Left lung (tissue), 10 donors: ENCODE results near the gene WDR37. TPM values are rescaled to one million over a fixed set of nuclear protein-coding genes. Genes with fewer than 3 reads are reported as not detected.

Source experiments
- ATAC-seq: fragments of 200-7000 bp; cut with Tn5 transposase; one replicate; pipeline ENCODE4 v1.9.1; 2020; ENCODE audit warnings: moderate library complexity
- DNase-seq, 4 donors: peaks; one replicate each; pipeline ENCODE4 v3.0.0-alpha.2; 2013 to 2020
- H3K27ac ChIP-seq, 2 donors: fragments of 200-600 bp; sonication (generic) in 1 of 2; one replicate each; pipeline versions ENCODE4 v1.5.0 to v1.8.0; 2020 to 2021
- H3K27me3 ChIP-seq, 2 donors: fragments of 200-600 bp; sonication (generic) in 1 of 2; one replicate each; pipeline versions ENCODE4 v1.5.0 to v1.8.0; 2020 to 2021
- H3K36me3 ChIP-seq, 2 donors: fragments of 200-600 bp; sonication (generic) in 1 of 2; one replicate each; pipeline versions ENCODE4 v1.5.0 to v1.8.0; 2020 to 2021
- H3K4me1 ChIP-seq, 2 donors: fragments of 200-600 bp; one replicate each; pipeline ENCODE4 v1.8.0; 2021
- H3K4me3 ChIP-seq, 2 donors: fragments of 200-600 bp; sonication (generic) in 1 of 2; one replicate each; pipeline versions ENCODE4 v1.5.0 to v1.8.0; 2020 to 2021; ENCODE audit warnings: mild to moderate bottlenecking in 1 of 2
- H3K9me3 ChIP-seq, 2 donors: fragments of 200-600 bp; sonication (generic) in 1 of 2; one replicate each; pipeline versions ENCODE4 v1.5.0 to v1.8.0; 2020 to 2021
- intact Hi-C, 2 donors: fragments of 100-400 bp; cut with DNase I; formaldehyde crosslinking; loops; one replicate each; pipeline versions ENCODE4 v1.11.2 to v1.14.2; 2022
- polyA plus RNA-seq, 6 donors: library from polyadenylated mRNA; unstranded; fragments of 120-200 nt; gene quantifications; one replicate each; pipeline ENCODE4 v1.2.1, GENCODE V29; 2013; ENCODE audit not compliant: insufficient read length in 6 of 6
- total RNA-seq, 2 donors: library from RNA; stranded (reverse); fragmentation: NEBNext Ultra II Directional; extraction: Animal tissue kit (Norgen Biotek cat#: 25700); gene quantifications; one replicate each; pipeline ENCODE4 v1.2.1, GENCODE V29; 2021
- TF ChIP-seq, protein P1 (sequence below), 2 donors: fragments of 200-600 bp; sonication (generic) in 1 of 2; IDR thresholded peaks; one replicate each; pipeline versions ENCODE4 v1.5.0 to v1.8.0; 2021; ENCODE audit warnings: antibody characterized with exemption in 2 of 2
- donor health status: DM: no; HTN: yes; CAD: no.
- donor health status: DM: no; HTN: no; CAD: no.

The WDR37 gene
- total and polyA plus RNA-seq, 8 donors = 16.1 to 23.8 (median 18.1) TPM

DNA sequence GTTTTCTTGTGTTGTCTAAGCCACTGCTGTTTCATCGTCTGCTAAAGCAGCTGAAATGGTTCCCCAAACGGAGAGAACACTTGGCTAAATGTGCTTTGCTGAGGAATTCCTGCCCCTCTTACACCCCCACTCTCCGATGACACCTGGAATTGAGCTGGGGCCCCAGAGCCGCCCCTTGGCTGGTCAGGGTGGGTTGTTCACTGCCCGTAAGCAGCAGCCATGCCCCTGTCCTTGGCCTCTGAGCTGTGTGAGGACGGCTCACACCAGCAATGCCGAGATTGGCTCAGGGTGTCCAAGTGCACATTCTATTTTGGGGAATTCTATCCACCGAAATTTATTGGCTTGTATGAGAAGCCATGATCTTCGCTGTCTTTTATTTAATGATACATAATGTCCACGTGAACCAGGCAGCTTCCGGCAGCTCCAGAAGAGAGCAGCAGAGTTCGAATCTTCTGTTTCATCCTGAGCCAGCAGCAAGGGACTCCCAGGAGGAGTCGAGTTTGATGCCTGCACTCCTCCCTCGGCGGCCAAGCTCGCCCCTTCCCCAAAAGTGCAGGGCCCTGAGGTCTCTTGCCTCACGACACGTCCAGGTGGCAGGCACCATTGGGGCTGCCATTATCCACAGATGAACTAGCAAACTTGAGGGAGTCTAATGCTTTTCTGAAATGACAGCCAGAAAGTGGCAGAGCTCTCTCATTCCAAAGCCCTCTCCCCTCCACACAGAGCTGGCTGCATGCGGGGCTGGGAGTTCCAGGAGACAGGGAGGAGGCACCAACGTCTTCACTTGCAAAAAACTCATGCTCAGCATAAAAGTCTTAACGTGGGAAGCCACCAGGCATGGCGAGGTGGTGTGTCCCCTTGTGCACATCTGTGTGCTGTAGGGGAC, 114.0 kb downstream of the WDR37 start:
- intact Hi-C loops = no loop called here
- no peak for ATAC-seq
- no peaks in the 10 kb centered on the region for H3K36me3 ChIP-seq
- H3K4me3 ChIP-seq = no peak overlapping the region
- DNase-seq = peak in 1 of 4 donors; percentile 17
- TF ChIP-seq, protein P1, sequence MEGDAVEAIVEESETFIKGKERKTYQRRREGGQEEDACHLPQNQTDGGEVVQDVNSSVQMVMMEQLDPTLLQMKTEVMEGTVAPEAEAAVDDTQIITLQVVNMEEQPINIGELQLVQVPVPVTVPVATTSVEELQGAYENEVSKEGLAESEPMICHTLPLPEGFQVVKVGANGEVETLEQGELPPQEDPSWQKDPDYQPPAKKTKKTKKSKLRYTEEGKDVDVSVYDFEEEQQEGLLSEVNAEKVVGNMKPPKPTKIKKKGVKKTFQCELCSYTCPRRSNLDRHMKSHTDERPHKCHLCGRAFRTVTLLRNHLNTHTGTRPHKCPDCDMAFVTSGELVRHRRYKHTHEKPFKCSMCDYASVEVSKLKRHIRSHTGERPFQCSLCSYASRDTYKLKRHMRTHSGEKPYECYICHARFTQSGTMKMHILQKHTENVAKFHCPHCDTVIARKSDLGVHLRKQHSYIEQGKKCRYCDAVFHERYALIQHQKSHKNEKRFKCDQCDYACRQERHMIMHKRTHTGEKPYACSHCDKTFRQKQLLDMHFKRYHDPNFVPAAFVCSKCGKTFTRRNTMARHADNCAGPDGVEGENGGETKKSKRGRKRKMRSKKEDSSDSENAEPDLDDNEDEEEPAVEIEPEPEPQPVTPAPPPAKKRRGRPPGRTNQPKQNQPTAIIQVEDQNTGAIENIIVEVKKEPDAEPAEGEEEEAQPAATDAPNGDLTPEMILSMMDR (IDR thresholded peaks at IDR 0.05) = no peak
- no peaks in the 10 kb centered on the region for H3K4me1 ChIP-seq
- no peak overlapping the region for H3K27ac ChIP-seq
- no peaks in the 10 kb centered on the region for H3K9me3 ChIP-seq
- H3K27me3 ChIP-seq = peaks cover 0 to 40% of the 10 kb centered on the region in 2 donors

DNA sequence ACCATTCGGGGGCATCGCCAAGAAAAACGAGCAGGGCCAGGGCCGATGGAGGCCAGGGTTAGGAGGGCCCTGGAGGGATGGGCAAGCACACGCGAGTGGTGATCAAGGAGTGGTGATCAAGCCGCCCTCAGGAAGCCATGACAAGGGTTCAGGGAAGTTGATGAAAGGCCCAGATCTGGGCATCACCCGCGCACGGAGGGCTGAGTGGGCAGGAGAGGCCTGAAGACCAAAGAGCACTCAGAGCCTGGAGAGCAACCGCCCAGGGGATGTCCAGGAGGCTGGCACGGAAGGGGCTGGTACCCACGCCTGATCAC, 114.6 kb downstream of the WDR37 start:
- Histone ChIP-seq H3K4me1 (no peaks in the 10 kb centered on the region), H3K36me3 (no peaks in the 10 kb centered on the region), H3K4me3 (no peak overlapping the region), H3K9me3 (no peaks in the 10 kb centered on the region), H3K27me3 (peaks cover 0 to 40% of the 10 kb centered on the region in 2 donors), H3K27ac (no peak overlapping the region)
- no peak for ATAC-seq
- intact Hi-C loops = no loop called here
- TF ChIP-seq, protein P1 (IDR thresholded peaks at IDR 0.05) = no peak
- peak in 1 of 4 donors; percentile 7 for DNase-seq

- Histone ChIP-seq H3K4me3 (no peak overlapping the region), H3K27ac (no peak overlapping the region), H3K36me3 (no peaks in the 10 kb centered on the region), H3K4me1 (no peaks in the 10 kb centered on the region), H3K9me3 (no peaks in the 10 kb centered on the region), H3K27me3 (peaks cover 0 to 36% of the 10 kb centered on the region in 2 donors)
- ATAC-seq = no peak
- peak in 1 of 4 donors; percentile 14 for DNase-seq
- intact Hi-C loops = no loop called here
- TF ChIP-seq, protein P1 (IDR thresholded peaks at IDR 0.05) = no peak
Observed at GRCh38 chr10:1171182-1171581, 115.0 kb downstream of the WDR37 start.

DNA sequence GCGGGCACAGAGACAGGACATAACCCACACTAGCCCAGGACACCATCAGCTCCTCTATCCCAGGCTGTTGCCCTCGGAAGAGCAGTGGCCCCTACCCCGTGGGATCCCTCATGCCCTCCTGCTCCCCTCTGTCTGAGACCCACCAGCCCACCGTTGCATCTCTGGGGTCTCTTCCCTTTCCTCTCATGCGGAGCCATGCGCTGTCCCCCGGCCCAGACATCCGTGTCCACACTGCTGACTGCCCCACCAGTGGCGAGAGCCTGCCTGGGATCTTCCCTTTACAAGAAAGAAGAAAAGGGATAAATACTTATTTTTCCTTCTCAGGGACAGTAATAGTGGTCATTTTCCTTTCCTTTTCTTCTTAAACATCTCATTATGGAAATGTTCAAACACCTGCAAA, 115.4 kb downstream of the WDR37 start:
- Histone ChIP-seq H3K4me3 (no peak overlapping the region), H3K9me3 (no peaks in the 10 kb centered on the region), H3K36me3 (no peaks in the 10 kb centered on the region), H3K27me3 (peaks cover 0 to 32% of the 10 kb centered on the region in 2 donors), H3K4me1 (no peaks in the 10 kb centered on the region), H3K27ac (no peak overlapping the region)
- DNase-seq (peak in 1 of 4 donors; percentile 10), ATAC-seq (no peak)
- intact Hi-C loops = no loop called here
- TF ChIP-seq, protein P1 (IDR thresholded peaks at IDR 0.05) = no peak

GRCh38 chr10:1172256-1172984, 116.2 kb downstream of the WDR37 start:
- Histone ChIP-seq H3K27me3 (peaks cover 0 to 24% of the 10 kb centered on the region in 2 donors), H3K4me3 (no peak overlapping the region), H3K27ac (no peak overlapping the region), H3K9me3 (no peaks in the 10 kb centered on the region), H3K4me1 (no peaks in the 10 kb centered on the region), H3K36me3 (no peaks in the 10 kb centered on the region)
- TF ChIP-seq, protein P1 (IDR thresholded peaks at IDR 0.05) = no peak
- ATAC-seq = no peak
- intact Hi-C loops = no loop called here
- DNase-seq = peak in 1 of 4 donors; percentile 13
